Effector CD4-positive, alpha-beta T cell (primary cell): Measurements from ENCODE around the gene NECTIN2.

Source experiments
- DNase-seq: peaks from one replicate; pipeline ENCODE4 v3.0.0-alpha.2; 2020
- total RNA-seq: gene quantifications from one replicate; lab custom pipeline; 2026; lab: John Stamatoyannopoulos, UW

Gene NECTIN2
- 0.75 reads per million for total RNA-seq

GRCh38 chr19:44845612-44846454 lies at the start of gene NECTIN2:
Gene NECTIN2, plus strand, starts transcription at chr19:44846297. Its CDS starts 229 bp downstream, at chr19:44846526.
- DNase-seq, result peak; percentile 49

- no peak for DNase-seq
Observed at GRCh38 chr19:44796701-44797115, 49.4 kb upstream of the NECTIN2 start.

- no peak for DNase-seq
Observed at GRCh38 chr19:44799627-44800346, 46.3 kb upstream of the NECTIN2 start.

- DNase-seq, result peak; percentile 78
Observed at GRCh38 chr19:44800461-44800860, 45.6 kb upstream of the NECTIN2 start.

GRCh38 chr19:44803442-44804428 lies 42.4 kb upstream of the NECTIN2 start:
- DNase-seq, result no peak

GRCh38 chr19:44806291-44806690 lies 39.8 kb upstream of the NECTIN2 start:
- DNase-seq, result no peak

- DNase-seq, result no peak
Observed at GRCh38 chr19:44807162-44807561, 38.9 kb upstream of the NECTIN2 start.

- no peak for DNase-seq
Observed at GRCh38 chr19:44807652-44808462, 38.2 kb upstream of the NECTIN2 start.

GRCh38 chr19:44808463-44809371 lies 37.4 kb upstream of the NECTIN2 start, which contains the start of gene BCAM:
Gene BCAM, plus strand, starts transcription at chr19:44809103. Its CDS starts 22 bp downstream, at chr19:44809125.
- no peak for DNase-seq

GRCh38 chr19:44809577-44810233 lies 36.4 kb upstream of the NECTIN2 start:
- no peak for DNase-seq

- DNase-seq, result no peak
Observed at GRCh38 chr19:44810234-44811121, 35.6 kb upstream of the NECTIN2 start.

- DNase-seq, result no peak
Observed at GRCh38 chr19:44811122-44811419, 35.0 kb upstream of the NECTIN2 start.

- DNase-seq, result no peak
Observed at GRCh38 chr19:44812142-44812718, 33.9 kb upstream of the NECTIN2 start.

- DNase-seq, result no peak
Observed at GRCh38 chr19:44813070-44813840, 32.8 kb upstream of the NECTIN2 start.

- no peak for DNase-seq
Observed at GRCh38 chr19:44813841-44814470, 32.1 kb upstream of the NECTIN2 start.

GRCh38 chr19:44814517-44814916 lies 31.6 kb upstream of the NECTIN2 start:
- DNase-seq, result no peak

GRCh38 chr19:44816301-44816700 lies 29.8 kb upstream of the NECTIN2 start:
- DNase-seq, result no peak
